HepG2 (cell line): Measurements from ENCODE around the gene THSD1. TPM values are rescaled to one million over a fixed set of nuclear protein-coding genes. Genes with fewer than 3 reads are reported as not detected.
A peak's percentile ranks its signal among the peaks of the same experiment; 100 is the strongest.

Experiments
- AKNA ChIP-seq: sonication (generic); formaldehyde crosslinking; IDR thresholded peaks from 2 replicates; pipeline ENCODE4 v1.4.0; 2020; ENCODE audit warnings: missing genetic modification reagents, borderline replicate concordance
- ATF5 ChIP-seq: sonication (generic); formaldehyde crosslinking; IDR thresholded peaks from 2 replicates; pipeline ENCODE4 v1.4.0; 2020; ENCODE audit warnings: mild to moderate bottlenecking, low read depth, missing genetic modification reagents
- CENPBD1 ChIP-seq: sonication (generic); formaldehyde crosslinking; IDR thresholded peaks from 2 replicates; pipeline ENCODE4 v1.8.0; 2022; ENCODE audit warnings: missing genetic modification reagents, low read depth, mild to moderate bottlenecking, borderline replicate concordance
- ERF ChIP-seq: IDR thresholded peaks from 2 replicates; pipeline ENCODE4 v1.6.1; 2018; ENCODE audit warnings: missing biosample characterization, missing genetic modification reagents
- FOXA3 ChIP-seq: IDR thresholded peaks from 2 replicates; pipeline ENCODE4 v1.6.1; 2016; ENCODE audit warnings: missing genetic modification reagents, missing compliant biosample characterization
- GZF1 ChIP-seq: sonication (generic); formaldehyde crosslinking; IDR thresholded peaks from 2 replicates; pipeline ENCODE4 v1.5.1; 2020; ENCODE audit warnings: mild to moderate bottlenecking, missing genetic modification reagents
- HNRNPH1 ChIP-seq: fragments of 200-400 bp; formaldehyde crosslinking; optimal IDR thresholded peaks from 2 replicates; pipeline ENCODE3; 2017; ENCODE audit warnings: mild to moderate bottlenecking, low read depth, low read length
- ISX ChIP-seq: sonication (generic); formaldehyde crosslinking; conservative IDR thresholded peaks from 2 replicates; pipeline ENCODE4 v1.5.0; 2020; ENCODE audit warnings: missing genetic modification reagents
- JARID2 ChIP-seq: sonication (generic); formaldehyde crosslinking; IDR thresholded peaks from 2 replicates; pipeline ENCODE4 v1.8.1; 2023; ENCODE audit warnings: missing genetic modification reagents, inconsistent platforms; ENCODE audit not compliant: insufficient replicate concordance
- MXD1 ChIP-seq: sonication (generic); formaldehyde crosslinking; IDR thresholded peaks from 2 replicates; pipeline ENCODE4 v1.4.0; 2020; ENCODE audit warnings: mild to moderate bottlenecking, missing genetic modification reagents
- NFE2L2 ChIP-seq: fragments of 150-350 bp; IDR thresholded peaks from 2 replicates; pipeline ENCODE4 v1.6.1; 2014; ENCODE audit warnings: low read length
- POLR2A ChIP-seq, 2 experiments: IDR thresholded peaks; 2 replicates each; pipeline ENCODE4 v1.6.1; 2011; ENCODE audit warnings: low read depth in 2 of 2, low read length in 2 of 2, mild to moderate bottlenecking in 1 of 2, moderate library complexity in 1 of 2; ENCODE audit not compliant: insufficient read depth in 1 of 2
- REL ChIP-seq: sonication (generic); formaldehyde crosslinking; conservative IDR thresholded peaks from 2 replicates; pipeline ENCODE4 v1.8.0; 2022; ENCODE audit warnings: mild to moderate bottlenecking, missing genetic modification reagents, moderate library complexity
- SMARCE1 ChIP-seq: fragments of 450-650 bp; IDR thresholded peaks from 2 replicates; pipeline ENCODE4 v1.6.1; 2017; ENCODE audit warnings: borderline replicate concordance
- SOX13 ChIP-seq, 3 experiments: fragments of 450-650 bp in 1 of 3; sonication (generic) in 1 of 3; formaldehyde crosslinking in 1 of 3; IDR thresholded peaks in 2 of 3; conservative IDR thresholded peaks in 1 of 3; 2 replicates each; pipeline versions ENCODE4 v1.5.0 to v1.6.1; 2016 to 2020; ENCODE audit warnings: antibody characterized with exemption in 1 of 3, mild to moderate bottlenecking in 1 of 3, missing compliant biosample characterization in 1 of 3, missing genetic modification reagents in 1 of 3, moderate library complexity in 1 of 3
- TERF1 ChIP-seq: sonication (generic); formaldehyde crosslinking; IDR thresholded peaks from 2 replicates; pipeline ENCODE4 v1.8.0; 2022; ENCODE audit warnings: mild to moderate bottlenecking, missing genetic modification reagents, moderate library complexity
- THAP8 ChIP-seq: sonication (generic); formaldehyde crosslinking; IDR thresholded peaks from 2 replicates; pipeline ENCODE4 v1.5.1; 2020; ENCODE audit warnings: missing genetic modification reagents, mild to moderate bottlenecking, borderline replicate concordance
- ZNF335 ChIP-seq: sonication (generic); formaldehyde crosslinking; IDR thresholded peaks from 2 replicates; pipeline ENCODE4 v1.4.0; 2020; ENCODE audit warnings: missing genetic modification reagents
- ZNF616 ChIP-seq: sonication (generic); formaldehyde crosslinking; IDR thresholded peaks from 2 replicates; pipeline ENCODE4 v1.5.0; 2020; ENCODE audit warnings: low read depth, mild to moderate bottlenecking, missing genetic modification reagents
- ZNF710 ChIP-seq: sonication (generic); formaldehyde crosslinking; IDR thresholded peaks from 2 replicates; pipeline ENCODE4 v1.5.0; 2020; ENCODE audit warnings: mild to moderate bottlenecking, missing genetic modification reagents, borderline replicate concordance
- polyA plus RNA-seq, 8 experiments: library from polyadenylated mRNA; depleted of rRNA in 3 of 8; stranded (reverse) in 7 of 8; unstranded in 1 of 8; fragments of >200 nt; fragmentation: Illumina TruSeq in 4 of 8; extraction: Trizol in 4 of 8; gene quantifications; 2 replicates each; pipeline versions ENCODE4 v1.2.1 to v1.2.3, GENCODE V29; 2011 to 2016; ENCODE audit warnings: low read depth in 4 of 8, missing spikeins in 1 of 8, mixed read lengths in 1 of 8; ENCODE audit not compliant: insufficient read depth in 1 of 8
- total RNA-seq, 5 experiments: library from RNA; depleted of rRNA; stranded (reverse); fragments of >200 nt; fragmentation: Illumina TruSeq; extraction: Trizol; gene quantifications; 2 replicates each; pipeline ENCODE4 v1.2.3, GENCODE V29; 2016; ENCODE audit warnings: low read depth in 1 of 5

The THSD1 gene
- total and polyA plus RNA-seq, 2 of the 13 experiments (the other 11 are each of a cell fraction or from before 2014, with no cell fraction given): 0.11 to 0.15 TPM

GRCh38 chr13:52455677-52456041 lies 49.7 kb upstream of the THSD1 start (continued):
- TF ChIP-seq ZNF616 (CRISPR knock-in tag) (no peak), ISX (no peak), CENPBD1 (CRISPR knock-in tag) (no peak), REL (CRISPR knock-in tag) (no peak), ERF (CRISPR knock-in tag) (no peak), SOX13 (IDR thresholded peaks at IDR 0.05) (no peak), SOX13 (CRISPR knock-in tag; conservative IDR thresholded peaks at IDR 0.05 in 1 of 2, IDR thresholded peaks at IDR 0.05 in 1 of 2) (no peak), ZNF710 (CRISPR knock-in tag) (no peak), HNRNPH1 (no peak), TERF1 (CRISPR knock-in tag) (0 out of 2 replicates have a peak, but pooled peaks have one; percentile 81), POLR2A (IDR thresholded peaks at IDR 0.05; ENCODE audit: insufficient read depth in 1 of 2, low read depth in 2 of 2, low read length in 2 of 2) (no peak), GZF1 (CRISPR knock-in tag) (no peak), FOXA3 (no peak), MXD1 (CRISPR knock-in tag) (peak; percentile 66; the same call in 1 of the 2 replicates), ATF5 (no peak), AKNA (CRISPR knock-in tag) (no peak), THAP8 (CRISPR knock-in tag) (no peak), NFE2L2 (no peak), SMARCE1 (no peak), ZNF335 (CRISPR knock-in tag) (0 out of 2 replicates have a peak, but pooled peaks have one; percentile 66), JARID2 (CRISPR knock-in tag) (no peak)
